BJ (cell line): Measurements from ENCODE around the gene THBS3. TPM values are rescaled to one million over a fixed set of nuclear protein-coding genes. Genes with fewer than 3 reads are reported as not detected.
A peak's percentile ranks its signal among the peaks of the same experiment; 100 is the strongest.

Experiments
- CTCF ChIA-PET: fragments of 350-600 bp; formaldehyde crosslinking; extraction: SDS; loops from one replicate; lab custom pipeline; 2021; ENCODE audit warnings: antibody characterized with exemption, inconsistent platforms; lab: Yijun Ruan, JAX
- POLR2A ChIA-PET: fragments of 300-600 bp; sonication (Branson Sonifier 250); formaldehyde crosslinking; extraction: SDS; loops from one replicate; lab custom pipeline; 2021; ENCODE audit warnings: antibody characterized with exemption; lab: Charles Lee
- DNase-seq: peaks from one replicate; pipeline ENCODE4 v3.0.0-alpha.2; 2011; ENCODE audit warnings: low read depth
- H3K27me3 ChIP-seq: 2 replicates; pipeline ENCODE4 v1.6.0; 2011; ENCODE audit warnings: low read length; ENCODE audit not compliant: control insufficient read depth, insufficient read depth
- H3K36me3 ChIP-seq: 2 replicates; pipeline ENCODE4 v1.5.1; 2011; ENCODE audit warnings: low read length; ENCODE audit not compliant: control insufficient read depth, insufficient read depth
- H3K4me3 ChIP-seq: 2 replicates; pipeline ENCODE4 v1.5.1; 2011; ENCODE audit warnings: low read depth, mild to moderate bottlenecking, control low read depth, low read length
- polyA plus RNA-seq: library from polyadenylated mRNA; depleted of rRNA; stranded (reverse); fragments of >200 nt; gene quantifications from 2 replicates; pipeline ENCODE4 v1.2.3, GENCODE V29; 2011
- TF ChIP-seq, protein P1 (sequence below): IDR thresholded peaks from 2 replicates; pipeline ENCODE4 v1.5.1; 2011; ENCODE audit warnings: low read depth, mild to moderate bottlenecking, control low read depth, inconsistent platforms, low read length, moderate library complexity; ENCODE audit not compliant: insufficient read depth

Gene THBS3
- polyA plus RNA-seq, 1 experiment: 61.4 TPM

DNA sequence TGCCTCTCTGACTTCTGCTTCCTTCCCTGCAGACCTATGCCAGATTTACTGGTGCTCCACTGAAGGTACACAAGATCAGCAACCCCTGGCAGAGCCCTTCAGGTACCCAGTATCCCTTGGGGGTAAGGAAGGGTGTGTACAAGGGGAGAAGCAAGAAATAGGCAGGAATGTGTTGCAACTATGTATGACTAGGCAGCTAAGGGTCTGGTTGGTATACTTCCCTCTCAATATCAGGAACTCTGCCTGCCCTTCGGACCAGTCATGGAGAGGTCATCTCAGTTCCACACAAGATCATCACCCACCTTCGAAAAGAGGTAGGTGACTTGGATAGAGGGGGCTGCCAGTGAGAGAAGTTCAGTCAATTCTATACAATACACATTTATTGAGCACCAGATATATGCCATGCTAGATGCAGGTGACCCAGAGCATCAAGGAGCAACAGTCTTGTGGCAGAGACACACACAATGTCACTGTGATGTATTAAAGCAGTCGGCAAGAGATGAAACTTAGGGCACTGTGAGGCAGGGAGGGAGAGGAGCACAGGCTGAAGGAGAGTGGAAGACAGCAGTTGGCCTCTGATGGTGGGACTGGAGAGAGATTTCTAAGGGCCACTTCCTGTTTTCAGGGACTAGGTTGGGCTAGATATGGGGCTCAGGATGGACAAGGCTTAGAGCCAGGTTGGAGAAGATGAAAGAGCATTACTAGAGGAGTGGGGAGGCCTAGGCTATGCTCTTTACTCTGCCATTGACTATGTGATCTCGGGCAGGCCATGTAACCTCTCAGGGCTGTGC, 2.8 kb upstream of the THBS3 start:
- POLR2A ChIA-PET: no interaction called here
- peaks cover 3% of the 10 kb centered on the region for H3K36me3 ChIP-seq
- CTCF ChIA-PET: no interaction called here
- TF ChIP-seq, protein P1, sequence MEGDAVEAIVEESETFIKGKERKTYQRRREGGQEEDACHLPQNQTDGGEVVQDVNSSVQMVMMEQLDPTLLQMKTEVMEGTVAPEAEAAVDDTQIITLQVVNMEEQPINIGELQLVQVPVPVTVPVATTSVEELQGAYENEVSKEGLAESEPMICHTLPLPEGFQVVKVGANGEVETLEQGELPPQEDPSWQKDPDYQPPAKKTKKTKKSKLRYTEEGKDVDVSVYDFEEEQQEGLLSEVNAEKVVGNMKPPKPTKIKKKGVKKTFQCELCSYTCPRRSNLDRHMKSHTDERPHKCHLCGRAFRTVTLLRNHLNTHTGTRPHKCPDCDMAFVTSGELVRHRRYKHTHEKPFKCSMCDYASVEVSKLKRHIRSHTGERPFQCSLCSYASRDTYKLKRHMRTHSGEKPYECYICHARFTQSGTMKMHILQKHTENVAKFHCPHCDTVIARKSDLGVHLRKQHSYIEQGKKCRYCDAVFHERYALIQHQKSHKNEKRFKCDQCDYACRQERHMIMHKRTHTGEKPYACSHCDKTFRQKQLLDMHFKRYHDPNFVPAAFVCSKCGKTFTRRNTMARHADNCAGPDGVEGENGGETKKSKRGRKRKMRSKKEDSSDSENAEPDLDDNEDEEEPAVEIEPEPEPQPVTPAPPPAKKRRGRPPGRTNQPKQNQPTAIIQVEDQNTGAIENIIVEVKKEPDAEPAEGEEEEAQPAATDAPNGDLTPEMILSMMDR: no peak
- no peak overlapping the region for H3K4me3 ChIP-seq
- DNase-seq: no peak
- no peaks in the 10 kb centered on the region for H3K27me3 ChIP-seq

DNA sequence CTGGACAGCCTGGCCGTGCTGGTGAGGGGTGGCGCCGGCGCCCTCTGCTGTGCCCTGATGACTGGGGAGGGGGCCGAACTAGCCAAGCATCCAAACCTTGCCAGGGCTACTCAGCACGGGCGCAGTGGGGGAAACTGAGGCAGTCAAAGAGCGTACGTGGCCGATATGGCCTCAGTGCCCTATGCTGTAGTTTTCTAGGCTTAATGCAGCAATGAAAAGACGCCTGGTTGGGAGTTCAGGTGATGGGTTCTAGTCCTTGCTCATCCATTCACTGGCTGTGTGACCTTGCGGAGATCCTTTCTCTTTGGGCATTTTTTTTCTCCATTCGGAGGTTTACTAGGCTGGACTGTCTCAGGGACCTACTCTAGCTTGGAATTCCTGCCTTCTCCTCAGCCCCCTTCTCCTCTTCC, 1.6 kb upstream of the THBS3 start:
- TF ChIP-seq, protein P1: no peak
- ChIA-PET POLR2A (no interaction called here), CTCF (interaction anchor here (1.3 to 6.7 kb wide), 3 partner anchors 10 to 41 kb away, joined by 4 to 75 read pairs (median 32); no protein-coding TSS in a partner anchor)
- no peak for DNase-seq
- H3K27me3 ChIP-seq: no peaks in the 10 kb centered on the region
- H3K4me3 ChIP-seq: peak overlapping the region; percentile 57
- peaks cover 2% of the 10 kb centered on the region; the same call in 1 of the 2 replicates for H3K36me3 ChIP-seq

DNA sequence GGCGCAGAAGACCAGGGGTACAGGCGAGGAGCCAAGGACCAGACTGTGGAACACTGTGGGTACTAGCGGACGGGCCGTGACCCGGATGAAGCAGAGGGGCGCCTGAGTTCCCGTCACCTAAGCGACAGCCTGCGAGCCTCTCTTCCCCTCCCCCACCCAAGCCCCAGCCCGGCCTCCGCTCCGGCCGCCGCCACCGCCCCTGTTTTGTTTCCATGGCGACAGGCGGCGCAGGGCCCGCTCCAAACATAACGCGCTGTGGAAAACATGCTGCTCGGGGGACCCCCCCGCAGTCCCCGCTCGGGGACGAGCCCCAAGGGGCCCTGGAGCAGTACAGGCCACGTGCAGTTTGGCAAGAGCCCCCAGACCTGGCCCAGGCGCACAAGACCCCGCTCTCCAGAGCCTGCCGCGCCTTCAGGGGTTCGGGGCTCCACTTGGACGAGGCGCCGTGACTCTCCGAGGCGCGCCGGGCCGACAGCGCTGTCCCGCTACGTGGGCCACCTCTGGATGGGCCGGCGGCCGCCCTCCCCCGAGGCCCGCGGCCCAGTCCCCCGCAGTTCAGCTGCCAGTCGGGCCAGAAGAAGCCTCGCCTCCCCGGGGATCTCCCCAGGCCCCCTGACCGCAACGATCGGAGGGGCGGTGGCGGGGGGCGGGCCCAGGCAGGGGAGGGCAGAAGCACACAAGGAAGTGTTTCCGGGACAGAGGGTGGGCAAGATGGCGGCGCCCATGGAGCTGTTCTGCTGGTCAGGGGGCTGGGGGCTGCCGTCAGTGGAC, 1.0 kb upstream of the THBS3 start, which contains the start of gene MTX1:
TSS of gene MTX1 (plus strand) at position 155 of the 771 bp plus-strand sequence. CDS start at position 265, 110 bp downstream.
- ChIA-PET POLR2A (no interaction called here), CTCF (interaction anchor here (1.0 to 6.7 kb wide), 8 partner anchors 10 to 440 kb away, joined by 3 to 79 read pairs (median 4); no protein-coding TSS in a partner anchor)
- TF ChIP-seq, protein P1: no peak
- H3K27me3 ChIP-seq: no peaks in the 10 kb centered on the region
- peak within 1 kb of the TSS; percentile 57 for H3K4me3 ChIP-seq
- no peak for DNase-seq
- H3K36me3 ChIP-seq: peaks cover 2% of the 10 kb centered on the region; the same call in 1 of the 2 replicates

DNA sequence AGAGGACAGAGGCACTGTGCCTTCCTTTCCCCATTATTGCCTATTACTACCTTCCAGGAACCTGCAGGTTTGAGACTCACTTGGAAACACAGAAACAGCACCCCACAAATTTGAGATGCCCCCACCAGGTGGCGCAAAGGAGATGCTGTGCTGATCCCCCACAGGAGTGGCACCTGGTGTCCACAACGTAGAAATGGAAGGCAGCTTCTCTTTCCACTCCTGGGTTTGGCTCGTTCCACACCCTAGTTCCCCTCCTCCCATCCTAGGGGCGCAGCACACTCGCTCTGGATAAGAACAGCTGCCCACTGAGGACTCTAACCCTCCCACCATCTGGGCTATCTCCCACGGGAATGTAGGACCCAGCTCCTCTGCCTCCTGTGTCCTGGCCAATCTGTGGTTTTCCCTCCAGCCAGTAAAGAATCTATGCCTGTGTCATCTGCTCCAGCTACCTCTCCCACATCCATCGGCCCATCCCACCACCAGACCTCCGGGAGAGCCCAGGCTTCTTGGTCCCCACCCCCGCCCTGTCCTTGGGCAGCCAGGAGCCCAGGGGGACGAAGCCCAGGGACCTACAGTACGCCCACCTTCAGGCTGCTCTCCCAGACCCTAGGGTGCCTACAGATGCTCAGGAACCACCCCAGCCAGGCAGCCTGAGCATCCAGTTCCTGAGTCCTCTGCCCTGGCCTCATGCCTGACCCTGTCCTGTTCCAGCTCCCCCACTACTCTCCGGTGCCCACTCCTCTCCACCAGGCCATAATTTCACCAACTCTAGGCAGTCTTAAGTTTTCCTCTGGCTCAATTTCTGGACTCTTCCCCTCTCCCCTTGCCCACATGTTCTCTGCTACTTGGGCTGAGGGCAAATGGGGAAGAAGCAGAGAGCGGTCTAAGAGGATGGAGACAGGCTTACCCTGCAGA, 549 bp downstream of the THBS3 start:
- ChIA-PET POLR2A (interaction anchor here (0.5 to 0.6 kb wide), 2 partner anchors 8 to 29 kb away, joined by 3 to 12 read pairs; no protein-coding TSS in a partner anchor), CTCF (interaction anchor here (0.7 to 6.7 kb wide), 19 partner anchors 9 to 386 kb away, joined by 3 to 79 read pairs (median 5); partner anchors contain the start of genes CLK2, ENTREP3, KRTCAP2 and TRIM46)
- Histone ChIP-seq H3K36me3 (peaks cover 5% of the 10 kb centered on the region), H3K4me3 (peak overlapping the region; percentile 57), H3K27me3 (no peaks in the 10 kb centered on the region)
- TF ChIP-seq, protein P1: peak; percentile 90
- DNase-seq: no peak
